SH-SY5Y (cell line): ENCODE data around the gene ARPC1A.

Experiments used
- GATA2 ChIP-seq: IDR thresholded peaks from 2 replicates; pipeline ENCODE4 v1.6.1; 2011; ENCODE audit warnings: mild to moderate bottlenecking, low read depth, low read length
- GATA3 ChIP-seq: IDR thresholded peaks from 2 replicates; pipeline ENCODE4 v1.6.1; 2011; ENCODE audit warnings: low read depth, mild to moderate bottlenecking, low read length, moderate library complexity

- TF ChIP-seq GATA3 (no peak), GATA2 (no peak)
Observed at GRCh38 chr7:99375070-99375807, 49.5 kb downstream of the ARPC1A start.
